HG03025 (cell line): Measurements from ENCODE around the gene NEGR1.

Experiments
- ATAC-seq: cut with Tn5 transposase; IDR thresholded peaks from one replicate; pipeline ENCODE4 v1.9.1; 2021; ENCODE audit warnings: mild to moderate bottlenecking, moderate library complexity; ENCODE audit not compliant: unreplicated experiment, low FRiP score

NEGR1 gene

GRCh38 chr1:71593523-71593922 lies 688.8 kb downstream of the NEGR1 start:
- ATAC-seq: no peak

GRCh38 chr1:71592646-71593274 lies 689.6 kb downstream of the NEGR1 start:
- no peak for ATAC-seq

GRCh38 chr1:71589005-71589404 lies 693.3 kb downstream of the NEGR1 start:
- ATAC-seq: no peak

- ATAC-seq: no peak
These were observed 694.4 kb downstream of the NEGR1 start for GRCh38 chr1:71587961-71588360.

- ATAC-seq: no peak
These were observed 696.3 kb downstream of the NEGR1 start for GRCh38 chr1:71586030-71586429.

GRCh38 chr1:71583756-71584155 lies 698.6 kb downstream of the NEGR1 start:
- ATAC-seq: no peak

- no peak for ATAC-seq
These were observed 699.7 kb downstream of the NEGR1 start for GRCh38 chr1:71582673-71583072.

GRCh38 chr1:71577451-71578131 lies 704.7 kb downstream of the NEGR1 start:
- no peak for ATAC-seq

- ATAC-seq: no peak
These were observed 710.3 kb downstream of the NEGR1 start for GRCh38 chr1:71572038-71572437.

- no peak for ATAC-seq
These were observed 715.9 kb downstream of the NEGR1 start for GRCh38 chr1:71566413-71566812.

- no peak for ATAC-seq
These were observed 716.5 kb downstream of the NEGR1 start for GRCh38 chr1:71565831-71566230.

- no peak for ATAC-seq
These were observed 717.1 kb downstream of the NEGR1 start for GRCh38 chr1:71565262-71565661.

- no peak for ATAC-seq
These were observed 720.0 kb downstream of the NEGR1 start for GRCh38 chr1:71562298-71562697.

GRCh38 chr1:71561729-71562128 lies 720.6 kb downstream of the NEGR1 start:
- no peak for ATAC-seq

GRCh38 chr1:71561206-71561605 lies 721.1 kb downstream of the NEGR1 start:
- ATAC-seq: no peak

- no peak for ATAC-seq
These were observed 722.5 kb downstream of the NEGR1 start for GRCh38 chr1:71559880-71560279.

- no peak for ATAC-seq
These were observed 725.2 kb downstream of the NEGR1 start for GRCh38 chr1:71557138-71557537.

- no peak for ATAC-seq
These were observed 733.9 kb downstream of the NEGR1 start for GRCh38 chr1:71548398-71548890.

- ATAC-seq: no peak
These were observed 740.2 kb downstream of the NEGR1 start for GRCh38 chr1:71542155-71542554.

- ATAC-seq: no peak
These were observed 748.4 kb downstream of the NEGR1 start for GRCh38 chr1:71533950-71534349.

- no peak for ATAC-seq
These were observed 750.0 kb downstream of the NEGR1 start for GRCh38 chr1:71532343-71532742.

- ATAC-seq: no peak
These were observed 755.5 kb downstream of the NEGR1 start for GRCh38 chr1:71526824-71527223.
